Iris pigment epithelial cell (primary cell): ENCODE results near the gene FOXP1.
A peak's percentile ranks its signal among the peaks of the same experiment; 100 is the strongest.

Experiments
- DNase-seq: peaks from one replicate; pipeline ENCODE4 v3.0.0-alpha.2; 2011; ENCODE audit warnings: low read depth

FOXP1 gene

DNA sequence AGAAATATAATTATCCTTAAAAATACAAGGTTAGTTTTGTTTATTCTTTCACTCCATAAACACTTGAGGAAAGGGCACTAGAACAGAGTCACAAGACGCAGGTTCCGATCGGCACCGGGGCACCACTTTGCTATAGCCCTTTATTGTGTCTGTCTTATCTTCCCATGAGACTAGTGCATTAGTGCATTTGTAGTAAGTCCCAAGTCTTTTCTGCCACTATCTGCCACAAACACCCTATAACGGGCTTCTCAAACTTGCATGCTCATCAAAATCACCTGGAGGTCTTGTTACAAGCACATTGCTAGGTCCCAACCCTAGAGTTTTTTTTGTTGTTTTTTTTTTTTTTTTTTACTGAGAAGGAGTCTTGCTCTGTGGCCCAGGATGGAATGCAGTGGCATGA lies 213.1 kb downstream of the FOXP1 start:
- DNase-seq, result no peak

DNA sequence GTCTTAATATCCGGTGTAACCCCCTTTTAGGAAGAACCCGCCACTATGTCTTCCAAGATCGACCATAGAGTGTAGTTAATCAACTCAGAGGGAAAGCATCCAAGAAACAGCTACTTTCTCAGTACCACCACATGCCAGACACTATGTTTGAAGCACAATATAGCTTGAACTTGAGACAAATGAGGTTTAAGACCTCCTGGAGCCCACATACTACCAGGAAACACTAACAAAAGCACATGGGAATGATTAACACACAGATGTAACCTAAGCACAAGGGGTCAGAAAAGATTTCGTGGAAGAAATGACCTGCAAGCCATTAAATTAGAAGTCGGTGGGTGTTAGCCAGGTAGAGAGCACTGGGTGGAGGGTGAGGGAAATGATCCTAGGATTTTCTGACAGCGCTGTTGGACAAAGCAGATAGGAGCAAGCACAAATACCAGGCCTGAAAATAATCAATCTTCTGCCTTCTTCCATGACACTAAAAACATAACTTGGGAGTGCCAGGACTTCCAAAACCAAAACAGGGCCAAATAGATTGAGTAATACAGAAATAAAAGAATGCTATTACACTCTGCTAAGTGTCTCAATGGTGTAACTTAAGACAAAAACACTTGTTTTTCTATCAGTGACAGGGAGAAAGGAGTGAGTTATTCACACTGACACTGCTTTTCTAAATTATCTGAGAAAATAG lies 213.7 kb downstream of the FOXP1 start:
- DNase-seq, result peak; percentile 47

DNA sequence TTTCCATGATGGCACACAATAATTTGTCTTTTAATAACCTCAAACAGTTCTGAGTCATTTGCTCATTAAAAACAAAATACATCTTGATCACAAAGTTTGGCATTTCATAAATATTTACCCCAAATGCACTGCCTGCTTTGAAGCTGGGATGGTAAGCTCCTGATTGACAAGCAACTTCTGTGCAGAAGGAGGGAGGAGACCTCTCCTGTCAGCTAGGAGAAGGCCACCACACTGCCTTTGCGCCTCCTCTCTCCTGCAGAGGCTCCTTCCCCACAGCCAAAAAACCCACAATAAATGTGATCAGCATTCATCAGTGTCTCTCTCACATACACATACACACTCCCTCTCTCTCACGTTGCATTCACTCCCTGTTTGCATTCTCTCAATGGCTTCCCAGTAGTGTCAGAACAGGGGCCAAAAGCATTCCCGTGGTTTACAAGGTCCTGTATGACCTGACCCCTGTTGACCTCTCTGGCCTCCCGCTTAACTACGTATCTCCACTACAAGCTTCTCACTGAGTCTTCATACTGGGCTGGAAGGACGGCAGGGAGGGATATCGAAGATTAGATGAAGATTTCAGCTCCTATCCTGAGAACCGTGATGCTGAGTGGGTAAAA lies 216.4 kb downstream of the FOXP1 start:
- DNase-seq, result no peak

DNA sequence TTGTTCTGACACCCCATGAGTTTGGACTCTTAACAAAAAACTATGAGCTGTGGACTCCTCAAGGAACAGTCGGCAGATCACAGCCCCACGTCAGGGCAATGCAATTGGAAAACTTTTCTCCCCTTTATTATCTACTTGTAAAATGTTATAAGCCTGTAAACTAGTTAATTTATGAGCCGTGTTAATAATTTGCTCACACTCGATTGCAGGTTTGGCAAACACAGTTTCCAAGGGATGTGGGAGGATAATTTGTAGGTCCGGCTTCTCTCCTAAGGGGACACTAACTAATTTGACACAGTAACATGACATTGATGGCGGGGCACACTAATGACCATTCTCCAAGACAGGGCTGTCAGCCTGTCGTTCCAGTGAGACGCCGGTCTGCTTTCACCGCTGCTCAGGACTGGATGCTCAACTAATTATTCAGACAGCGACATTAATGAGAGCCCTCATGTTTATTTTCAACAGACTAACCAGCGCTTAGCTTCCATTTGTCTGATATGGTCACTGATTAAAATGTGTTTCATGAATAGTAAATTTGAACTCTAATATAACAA lies 222.1 kb downstream of the FOXP1 start:
- no peak for DNase-seq

DNA sequence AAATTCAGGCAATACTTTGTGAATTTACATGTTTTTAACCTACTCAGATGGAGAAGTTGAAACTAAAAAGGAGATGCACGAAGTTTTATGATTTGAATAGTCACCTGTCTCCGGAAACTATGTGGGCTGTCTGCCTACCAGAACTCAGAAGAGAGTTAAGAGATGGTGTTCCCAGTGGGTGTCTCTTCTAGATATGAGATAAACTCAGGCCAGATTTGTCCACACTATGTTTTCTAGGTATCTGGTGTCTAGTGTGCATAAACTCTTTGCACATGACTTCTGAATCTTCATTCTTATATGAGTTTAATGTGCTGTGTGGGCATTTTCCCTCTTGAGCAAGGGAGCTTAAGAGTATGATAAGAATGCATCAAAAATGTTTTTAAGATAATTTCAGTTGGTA lies 222.8 kb downstream of the FOXP1 start:
- DNase-seq, result no peak

DNA sequence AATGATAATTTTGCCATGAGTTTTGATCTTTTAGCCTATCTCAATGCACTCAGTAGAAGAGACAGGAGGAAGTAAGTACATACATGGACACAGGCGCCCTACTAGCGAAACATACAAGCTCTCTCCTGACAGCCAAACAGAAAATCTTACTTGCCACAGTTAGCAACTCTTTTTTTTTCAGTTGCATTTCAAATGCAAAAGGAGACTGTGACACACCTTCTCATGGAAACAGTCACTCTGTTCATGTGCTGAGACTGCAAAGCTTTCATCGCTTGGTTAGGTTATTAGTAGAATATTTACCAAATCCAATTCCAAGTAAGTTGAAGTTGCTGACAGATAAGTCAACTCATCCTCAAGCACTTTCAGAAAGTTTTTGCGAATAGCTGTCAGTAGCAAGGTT lies 223.3 kb downstream of the FOXP1 start:
- no peak for DNase-seq

DNA sequence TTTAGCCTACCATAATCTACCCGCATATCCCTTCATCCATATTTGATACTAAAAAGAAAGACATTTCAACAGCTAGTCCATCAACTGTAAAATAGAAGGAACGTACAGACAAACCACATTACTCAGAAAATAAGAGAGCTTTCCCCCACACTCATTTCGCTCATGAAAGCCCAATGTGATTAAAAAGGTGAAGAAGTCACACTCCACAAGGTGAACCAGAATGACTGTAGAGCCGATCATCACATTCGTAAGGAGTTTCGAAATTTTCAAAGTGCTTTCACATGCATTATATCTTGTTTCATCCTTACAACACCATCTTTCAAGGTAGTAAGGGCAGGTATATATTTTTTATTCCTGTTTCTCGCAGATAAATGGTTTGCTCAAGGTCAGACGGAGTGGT lies 225.3 kb downstream of the FOXP1 start:
- no peak for DNase-seq

DNA sequence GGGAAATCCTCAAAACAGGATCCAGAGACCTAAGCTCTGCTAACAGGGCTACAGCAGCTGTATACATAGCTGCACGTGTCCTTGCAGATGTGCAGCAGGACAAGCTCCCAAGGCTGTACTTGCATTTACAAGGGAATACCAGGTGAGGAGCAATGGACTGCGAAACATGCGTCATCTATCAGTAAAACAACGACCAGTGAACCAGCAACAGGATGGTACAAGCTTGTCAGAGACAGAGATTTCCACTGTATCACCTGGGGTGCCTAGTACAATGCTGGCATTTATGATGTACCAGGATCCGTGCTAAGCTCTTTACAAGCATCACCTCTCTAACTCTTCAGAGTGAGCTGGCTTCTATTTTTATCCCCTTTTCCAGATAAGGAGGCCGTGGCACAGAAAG lies 227.3 kb downstream of the FOXP1 start:
- no peak for DNase-seq

DNA sequence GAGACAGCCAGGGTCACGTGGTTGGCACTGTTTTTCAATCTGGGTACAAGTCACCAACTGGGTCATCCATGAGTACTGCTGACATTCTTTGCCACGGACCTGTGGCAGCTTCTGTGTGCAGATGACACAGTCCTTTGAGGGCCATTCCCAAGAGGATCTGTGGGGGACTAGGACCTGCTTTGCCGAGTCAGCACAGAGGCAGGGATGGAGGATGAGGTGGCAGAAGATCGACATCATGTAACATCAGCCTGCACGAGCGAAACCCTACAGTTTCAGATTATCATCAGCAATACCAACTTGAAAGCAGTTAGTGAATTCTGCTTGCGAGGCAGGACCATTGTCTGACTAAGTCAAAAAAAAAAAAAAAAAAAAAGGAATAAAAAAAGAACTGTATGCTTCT lies 227.7 kb downstream of the FOXP1 start:
- DNase-seq, result no peak

DNA sequence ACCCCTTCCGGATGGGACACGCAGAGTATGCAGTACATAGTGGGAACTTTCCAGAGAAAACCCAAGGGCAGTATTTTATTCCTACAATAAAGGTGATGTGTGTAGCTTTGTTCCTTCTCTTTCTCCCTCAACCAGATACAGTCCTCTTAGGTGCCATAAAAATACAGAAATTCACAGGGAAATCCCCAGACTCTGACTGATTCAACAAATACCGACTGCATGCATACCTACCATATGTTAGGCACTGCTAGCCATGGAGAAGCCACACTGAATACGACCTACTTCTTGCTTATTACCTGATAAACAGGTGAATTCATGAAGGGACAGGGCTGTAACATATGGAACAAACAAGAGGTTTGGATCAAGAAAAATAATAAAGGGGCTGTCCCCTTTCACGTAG lies 228.5 kb downstream of the FOXP1 start:
- no peak for DNase-seq

DNA sequence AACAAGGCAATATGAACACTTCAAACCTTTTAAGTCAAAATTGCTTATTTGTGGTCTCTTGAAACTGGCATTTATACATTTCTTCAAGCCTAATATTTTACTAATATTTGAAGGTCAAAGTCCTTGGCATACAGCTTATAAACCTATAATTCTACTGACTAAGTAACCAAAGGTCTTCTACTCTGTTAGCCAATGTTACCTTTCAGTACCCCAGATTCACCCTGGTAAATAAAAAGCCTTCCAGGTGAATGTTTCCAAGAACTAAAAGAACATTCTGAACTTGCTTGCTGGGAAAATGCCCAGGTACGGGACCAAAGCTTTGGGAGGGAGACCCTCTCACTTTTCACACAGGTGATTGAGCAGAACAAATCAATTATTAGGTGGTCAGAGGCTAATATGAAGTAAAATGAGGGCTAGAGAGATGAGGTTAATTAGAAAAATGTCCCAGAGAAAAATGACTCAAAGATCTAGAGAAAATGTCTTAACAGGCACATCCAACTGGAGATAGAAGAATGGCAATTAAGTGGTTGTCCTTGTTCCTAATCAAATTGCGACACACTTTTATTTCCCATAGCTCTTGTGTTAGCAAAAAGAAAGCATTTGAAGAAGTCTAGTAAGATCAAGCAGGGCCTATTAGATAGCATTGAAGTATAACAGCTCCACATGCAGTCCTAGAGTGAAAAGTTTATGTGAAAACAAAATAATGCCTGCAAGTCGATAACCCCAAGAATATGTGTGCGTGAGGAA lies 232.0 kb downstream of the FOXP1 start:
- no peak for DNase-seq

DNA sequence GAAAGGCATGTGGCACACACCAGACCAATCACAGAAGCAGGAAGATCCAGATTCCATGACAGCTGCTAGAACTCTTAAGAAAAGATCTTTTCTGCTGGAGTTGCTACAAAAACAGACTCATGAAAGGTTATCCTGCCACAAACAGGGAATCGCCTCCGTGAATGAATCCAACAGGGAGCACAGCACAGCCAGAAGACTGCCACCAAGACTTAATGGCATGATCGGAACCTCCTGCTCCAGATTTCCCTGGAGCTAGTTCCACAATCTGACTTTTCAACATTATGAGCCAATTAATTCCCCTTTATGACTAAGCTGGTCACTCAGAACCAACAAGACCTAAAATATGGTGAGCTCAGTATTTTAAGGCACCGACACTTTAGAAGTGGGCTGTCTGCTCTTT lies 232.5 kb downstream of the FOXP1 start:
- no peak for DNase-seq

DNA sequence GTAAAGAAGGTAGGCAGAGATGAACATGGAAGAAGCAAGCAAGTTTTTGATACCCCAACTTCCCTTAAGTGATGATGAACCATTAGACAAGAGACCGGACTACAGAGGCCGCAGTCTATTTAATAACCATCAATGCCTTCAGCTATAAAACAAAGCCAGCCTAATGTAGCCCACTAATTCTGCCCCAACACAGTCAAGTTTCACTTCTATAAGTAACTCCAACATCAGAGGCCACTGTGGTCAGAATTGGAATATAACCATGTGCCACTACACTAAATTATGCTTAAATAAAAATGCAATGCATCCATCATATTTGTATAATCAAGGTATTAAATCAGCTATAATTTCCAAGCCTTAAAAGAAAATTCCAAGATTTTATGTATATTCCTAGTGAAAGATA lies 234.7 kb downstream of the FOXP1 start:
- DNase-seq, result no peak

DNA sequence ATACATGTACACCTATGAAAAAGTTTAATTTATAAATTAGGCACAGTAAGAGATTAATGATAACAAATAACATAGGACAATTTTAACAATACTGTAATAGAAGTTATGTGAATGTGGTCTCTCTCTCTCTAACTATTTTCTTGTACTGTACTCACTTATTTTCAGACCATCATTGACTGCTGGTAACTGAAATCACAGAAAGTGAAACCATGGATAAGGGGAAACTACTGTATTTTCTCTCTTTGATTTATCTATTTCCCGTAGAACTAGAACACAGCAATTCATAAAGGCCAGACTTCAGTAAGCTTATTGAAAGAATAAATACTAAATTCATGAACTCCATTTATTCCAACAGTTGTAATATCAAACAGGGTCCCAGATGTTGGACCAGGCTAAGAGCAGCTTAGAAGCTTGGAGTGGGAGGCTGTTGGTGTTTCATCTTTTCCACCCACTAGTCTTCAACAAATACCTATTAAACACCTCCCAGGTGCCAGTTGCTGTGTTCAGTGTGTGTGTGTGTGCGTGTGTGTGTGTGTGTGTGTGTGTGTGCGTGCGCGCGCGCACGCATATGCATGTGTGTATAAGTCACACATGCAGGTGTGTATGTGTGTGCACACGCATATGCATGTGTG lies 235.4 kb downstream of the FOXP1 start:
- no peak for DNase-seq

DNA sequence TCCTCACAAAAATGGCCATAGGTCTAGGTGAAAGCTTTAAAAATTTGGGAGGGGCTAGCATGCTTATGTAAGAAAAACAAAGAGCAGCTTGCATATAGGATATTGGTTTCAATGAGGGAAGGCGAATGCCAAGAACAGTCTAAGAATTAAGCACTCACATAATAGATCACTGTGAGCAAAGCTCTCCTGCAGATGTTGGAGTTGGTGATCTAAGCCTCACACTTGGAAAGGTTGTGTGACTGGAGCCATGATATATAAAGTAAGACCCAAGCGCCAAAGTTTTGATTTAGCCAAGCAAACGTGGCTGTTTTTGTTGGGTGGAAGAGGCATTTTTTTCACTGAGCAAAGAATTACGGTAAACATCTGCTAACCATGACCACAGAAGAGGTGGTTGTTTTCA lies 237.5 kb downstream of the FOXP1 start:
- DNase-seq, result no peak

DNA sequence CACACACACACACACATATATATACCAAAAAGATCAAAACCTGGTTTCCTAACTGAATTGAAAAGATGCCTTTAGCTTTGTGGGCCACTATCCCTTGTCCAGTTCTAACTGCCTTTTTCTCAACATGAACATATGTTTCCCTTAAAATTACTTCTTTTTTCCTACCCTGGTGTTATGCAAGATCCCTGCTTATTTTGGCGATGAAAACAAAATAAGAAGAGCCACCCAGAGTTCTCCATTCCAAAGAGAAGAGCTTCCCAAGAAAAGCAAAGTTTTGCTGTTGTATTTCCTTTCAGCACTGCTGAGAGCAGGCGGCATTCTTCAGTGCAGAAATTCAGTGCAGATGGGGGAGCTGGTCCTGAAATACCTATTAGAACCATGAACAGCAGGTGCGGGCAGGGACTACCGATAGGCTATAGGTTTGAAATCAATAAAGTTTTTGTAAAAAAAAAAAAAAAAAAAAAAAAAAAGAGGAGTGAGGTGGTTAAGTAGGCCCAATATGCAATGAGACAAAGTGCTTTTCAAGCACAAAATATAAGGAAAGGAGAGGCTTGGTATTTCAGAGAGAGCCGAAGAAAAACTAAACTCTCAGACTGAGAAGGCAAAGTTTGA lies 238.0 kb downstream of the FOXP1 start:
- DNase-seq, result peak; percentile 15

DNA sequence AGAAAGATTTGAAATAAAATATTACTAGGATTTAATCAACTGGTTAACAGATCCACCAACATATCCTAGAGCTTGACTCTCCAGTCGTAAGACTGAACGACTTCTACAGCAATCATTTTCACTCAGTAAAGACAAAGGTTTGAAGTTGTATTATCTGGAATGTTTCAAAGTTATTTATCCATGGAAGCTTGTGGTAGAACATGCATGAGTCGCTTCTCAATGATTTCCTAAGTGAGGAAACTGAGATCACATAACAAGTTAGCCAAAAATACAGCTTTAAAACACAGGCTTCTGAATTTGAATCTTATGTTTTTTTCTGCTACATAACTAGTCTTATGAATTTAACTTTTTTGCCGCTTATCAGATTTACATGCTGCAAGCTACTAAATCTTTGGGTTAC lies 241.8 kb downstream of the FOXP1 start:
- DNase-seq, result peak; percentile 82

DNA sequence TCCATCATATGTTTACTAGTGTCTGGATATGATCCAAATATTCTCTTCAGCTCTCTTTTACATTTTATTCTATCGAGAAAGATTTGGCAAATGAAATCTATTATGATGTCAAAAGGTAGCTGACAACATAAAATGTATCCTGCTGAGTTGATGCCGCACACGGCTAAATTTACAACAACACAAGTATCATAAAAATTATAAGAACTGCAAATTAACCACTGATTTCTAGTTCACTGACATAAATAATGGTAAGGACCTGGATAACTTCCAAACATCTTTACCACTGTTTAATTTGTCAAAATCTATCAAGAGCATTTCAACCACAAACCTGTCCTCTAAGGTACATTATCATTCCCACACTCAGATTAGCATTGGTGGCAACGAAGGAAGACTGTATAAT lies 244.5 kb downstream of the FOXP1 start:
- no peak for DNase-seq

DNA sequence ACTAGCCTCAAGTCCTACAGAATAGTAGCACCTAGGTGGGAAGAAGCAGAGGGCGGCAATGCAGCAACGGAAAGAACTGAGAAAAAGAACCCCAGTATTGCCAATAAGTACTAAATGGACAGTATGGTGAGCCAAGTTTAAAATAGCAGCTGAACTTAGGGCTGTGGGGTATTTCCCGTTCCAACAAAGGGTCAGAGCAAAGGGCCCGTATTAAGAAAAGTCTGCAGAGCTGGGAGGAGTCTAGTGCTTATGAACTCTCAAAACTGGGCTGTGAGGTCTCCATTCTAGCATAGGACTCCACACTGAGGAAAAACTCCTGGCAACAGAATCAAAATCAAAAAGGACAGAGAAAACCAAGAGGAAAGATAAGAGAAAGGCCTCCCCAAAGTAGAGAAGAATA lies 250.7 kb downstream of the FOXP1 start:
- no peak for DNase-seq

DNA sequence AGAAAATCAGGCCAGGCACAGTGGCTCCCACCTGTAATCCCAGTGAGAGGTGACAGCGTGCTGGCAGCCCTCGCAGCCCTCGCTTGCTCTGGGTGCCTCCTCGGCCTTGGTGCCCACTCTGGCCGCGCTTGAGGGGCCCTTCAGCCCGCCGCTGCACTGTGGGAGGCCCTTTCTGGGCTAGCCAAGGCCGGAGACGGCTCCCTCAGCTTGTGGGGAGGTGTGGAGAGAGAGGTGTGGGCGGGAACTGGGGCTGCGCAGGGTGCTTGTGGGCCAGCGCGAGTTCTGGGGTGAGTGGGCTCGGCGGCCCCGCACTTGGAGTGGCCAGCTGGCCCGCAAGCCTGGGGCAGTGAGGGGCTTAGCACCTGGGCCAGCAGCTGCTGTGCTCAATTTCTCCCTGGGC lies 252.6 kb downstream of the FOXP1 start:
- DNase-seq, result no peak

DNA sequence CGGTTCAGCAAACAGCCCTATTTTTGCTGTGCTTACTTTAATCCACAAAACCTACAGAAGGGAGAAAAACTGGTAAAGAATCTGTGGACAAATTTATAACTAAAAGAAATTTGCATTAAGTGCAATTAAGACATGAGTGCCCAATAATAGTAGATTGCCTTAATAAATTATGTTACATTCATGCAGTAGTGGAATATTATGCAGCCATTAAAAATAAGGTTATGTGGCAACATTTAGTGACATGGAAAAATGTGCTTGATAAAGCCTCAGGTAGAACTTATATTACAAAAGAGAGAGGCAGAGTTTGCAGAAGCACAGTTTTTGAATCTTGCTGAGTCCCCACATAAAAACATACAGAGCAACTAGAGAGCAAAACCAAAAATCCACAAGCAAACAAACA lies 253.0 kb downstream of the FOXP1 start:
- no peak for DNase-seq

DNA sequence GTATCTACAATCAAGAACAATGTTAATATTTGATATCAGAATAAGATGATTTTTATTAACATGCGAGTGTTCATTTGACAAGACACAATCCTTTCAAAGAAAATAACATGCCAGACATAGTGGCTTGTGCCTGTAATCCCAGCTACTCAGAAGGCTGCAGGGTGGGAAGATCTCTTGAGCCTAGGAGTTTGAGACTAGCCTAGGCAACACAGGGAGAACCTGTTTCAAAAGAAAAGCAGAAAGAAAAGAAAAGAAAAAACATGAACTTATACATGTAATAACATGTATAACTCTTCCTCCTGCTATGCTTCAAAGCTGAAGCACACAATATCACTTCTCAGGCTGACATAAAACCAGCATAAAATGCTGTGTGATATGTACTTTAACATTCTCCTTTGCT lies 253.7 kb downstream of the FOXP1 start:
- DNase-seq, result no peak
